Stimulated activated CD8-positive, alpha-beta memory T cell treated with anti-CD3 and anti-CD28 coated beads, Interleukin-7, amount 100 ng/mL, for 1 hour (primary cell): ENCODE data around the gene TSPAN14.
A peak's percentile ranks its signal among the peaks of the same experiment; 100 is the strongest.
"Not testable (repeated sequence)": the region's sequence is repeated elsewhere in the genome, so short reads cannot be mapped to it uniquely, and the experiment has no call there.

ENCODE experiments used
- DNase-seq, 2 donors: peaks; one replicate each; pipeline ENCODE4 v3.0.0-alpha.2; 2020; ENCODE audit warnings: low read depth in 2 of 2

TSPAN14 gene

GRCh38 chr10:80524190-80524909 lies 70.2 kb downstream of the TSPAN14 start:
- no peak for DNase-seq

- no peak for DNase-seq
Measured at GRCh38 chr10:80526218-80526617, 72.1 kb downstream of the TSPAN14 start.

GRCh38 chr10:80526742-80527141 lies 72.6 kb downstream of the TSPAN14 start:
- no peak for DNase-seq

- DNase-seq = no peak
Measured at GRCh38 chr10:80528185-80528700, 74.1 kb downstream of the TSPAN14 start.

- DNase-seq = no peak
Measured at GRCh38 chr10:80528901-80529300, 74.8 kb downstream of the TSPAN14 start.

GRCh38 chr10:80529604-80530003 lies 75.5 kb downstream of the TSPAN14 start:
- no peak for DNase-seq

GRCh38 chr10:80530251-80530650 lies 76.1 kb downstream of the TSPAN14 start:
- no peak for DNase-seq

- no peak for DNase-seq
Measured at GRCh38 chr10:80530816-80531215, 76.7 kb downstream of the TSPAN14 start.

- DNase-seq = no peak
Measured at GRCh38 chr10:80532571-80532970, 78.5 kb downstream of the TSPAN14 start.

- DNase-seq = not testable (repeated sequence)
Measured at GRCh38 chr10:80534059-80534458, 79.9 kb downstream of the TSPAN14 start.

- DNase-seq = not testable (repeated sequence)
Measured at GRCh38 chr10:80534646-80535045, 80.5 kb downstream of the TSPAN14 start.

GRCh38 chr10:80535671-80536360 lies 81.7 kb downstream of the TSPAN14 start:
- DNase-seq = peak; percentile 41 to 46

- DNase-seq = no peak
Measured at GRCh38 chr10:80536361-80536835, 82.3 kb downstream of the TSPAN14 start.

GRCh38 chr10:80537086-80537735 lies 83.1 kb downstream of the TSPAN14 start:
- no peak for DNase-seq

- no peak for DNase-seq
Measured at GRCh38 chr10:80537736-80538480, 83.8 kb downstream of the TSPAN14 start, which contains the start of gene SH2D4B. Gene SH2D4B (plus strand): TSS chr10:80537902. CDS start chr10:80538332, 430 bp downstream.

- DNase-seq = no peak
Measured at GRCh38 chr10:80538481-80539185, 84.5 kb downstream of the TSPAN14 start.

GRCh38 chr10:80539421-80540031 lies 85.4 kb downstream of the TSPAN14 start:
- no peak for DNase-seq

- no peak for DNase-seq
Measured at GRCh38 chr10:80540136-80540535, 86.0 kb downstream of the TSPAN14 start.

GRCh38 chr10:80540618-80540980 lies 86.5 kb downstream of the TSPAN14 start:
- no peak for DNase-seq

GRCh38 chr10:80540981-80541750 lies 87.1 kb downstream of the TSPAN14 start:
- no peak for DNase-seq
